Neural cell (in vitro differentiated cells): Measurements from ENCODE around the gene ANKFY1. TPM values are rescaled to one million over a fixed set of nuclear protein-coding genes. Genes with fewer than 3 reads are reported as not detected.

Experiments
- H2AFZ ChIP-seq: fragments of 200-600, 300-800 bp; sonication (generic), shearing (Covaris generic); 2 replicates; pipeline ENCODE4 v1.6.0; 2014; ENCODE audit warnings: low read depth, mild to moderate bottlenecking, antibody characterized with exemption, low read length, moderate library complexity
- H3F3A ChIP-seq: fragments of 200-600 bp; shearing (Covaris generic); 2 replicates; pipeline ENCODE4 v1.6.1; 2016; ENCODE audit warnings: mild to moderate bottlenecking, moderate library complexity, mixed read lengths, antibody characterized with exemption, low read length; ENCODE audit not compliant: insufficient read depth, poor library complexity, severe bottlenecking
- H3K27ac ChIP-seq: fragments of 200-600, 300-800 bp; sonication (generic), shearing (Covaris generic); 2 replicates; pipeline ENCODE4 v1.5.1; 2014; ENCODE audit warnings: mild to moderate bottlenecking, low read length, moderate library complexity
- H3K27me3 ChIP-seq: fragments of 300-800, 200-600 bp; sonication (generic), shearing (Covaris generic); 2 replicates; pipeline ENCODE4 v1.6.0; 2014; ENCODE audit warnings: mild to moderate bottlenecking, low read depth, low read length, moderate library complexity; ENCODE audit not compliant: insufficient read depth
- H3K36me3 ChIP-seq: fragments of 300-800, 200-600 bp; sonication (generic), shearing (Covaris generic); 2 replicates; pipeline ENCODE4 v1.5.1; 2014; ENCODE audit warnings: mild to moderate bottlenecking, antibody characterized with exemption, low read length, moderate library complexity; ENCODE audit not compliant: insufficient read depth
- H3K4me2 ChIP-seq: fragments of 300-800, 200-600 bp; sonication (generic), shearing (Covaris generic); 2 replicates; pipeline ENCODE4 v1.6.0; 2014; ENCODE audit warnings: mild to moderate bottlenecking, low read length
- H3K4me3 ChIP-seq: fragments of 300-800, 200-600 bp; sonication (generic), shearing (Covaris generic); 2 replicates; pipeline ENCODE4 v1.5.1; 2014; ENCODE audit warnings: mild to moderate bottlenecking, low read length, moderate library complexity
- H3K79me2 ChIP-seq: fragments of 200-600 bp; shearing (Covaris generic); replicated peaks from 2 replicates; pipeline ENCODE4 v1.6.0; 2014; ENCODE audit warnings: mild to moderate bottlenecking, low read length, moderate library complexity; ENCODE audit not compliant: insufficient read depth
- H3K9ac ChIP-seq: fragments of 300-800, 200-600 bp; sonication (generic), shearing (Covaris generic); 2 replicates; pipeline ENCODE4 v1.6.1; 2016; ENCODE audit warnings: mild to moderate bottlenecking, low read length, mixed read lengths
- H3K9me2 ChIP-seq: fragments of 200-600 bp; shearing (Covaris generic); 2 replicates; pipeline ENCODE4 v1.6.1; 2016; ENCODE audit warnings: mild to moderate bottlenecking, low read length, mixed read lengths; ENCODE audit not compliant: insufficient read depth
- H3K9me3 ChIP-seq: fragments of 200-600, 300-800 bp; sonication (generic), shearing (Covaris generic); 2 replicates; pipeline ENCODE4 v1.6.1; 2016; ENCODE audit warnings: mild to moderate bottlenecking, mixed run types, low read length, moderate library complexity, mixed read lengths
- H4K20me1 ChIP-seq: fragments of 200-600 bp; shearing (Covaris generic); 2 replicates; pipeline ENCODE4 v1.6.1; 2016; ENCODE audit warnings: mild to moderate bottlenecking, mixed run types; ENCODE audit not compliant: insufficient read depth
- CTCF ChIP-seq: fragments of 450-650 bp; IDR thresholded peaks from 2 replicates; pipeline ENCODE4 v1.5.1; 2014; ENCODE audit warnings: antibody characterized with exemption, mild to moderate bottlenecking, moderate library complexity; ENCODE audit not compliant: poor library complexity, severe bottlenecking
- EP300 ChIP-seq: fragments of 450-650 bp; conservative IDR thresholded peaks from 2 replicates; pipeline ENCODE4 v1.6.1; 2014; ENCODE audit warnings: antibody characterized with exemption, mild to moderate bottlenecking, moderate library complexity; ENCODE audit not compliant: poor library complexity, severe bottlenecking
- EZH2 ChIP-seq: fragments of 200-600, 300-800 bp; shearing (Covaris generic), sonication (generic); IDR thresholded peaks from 2 replicates; pipeline ENCODE4 v1.6.1; 2014; ENCODE audit warnings: antibody characterized with exemption, low read length, borderline replicate concordance, mild to moderate bottlenecking; ENCODE audit not compliant: insufficient read depth, poor library complexity, severe bottlenecking
- MXI1 ChIP-seq: fragments of 450-650 bp; conservative IDR thresholded peaks from 2 replicates; pipeline ENCODE4 v1.6.1; 2014; ENCODE audit warnings: antibody characterized with exemption, mild to moderate bottlenecking; ENCODE audit not compliant: poor library complexity, severe bottlenecking
- POLR2AphosphoS5 ChIP-seq: IDR thresholded peaks from 2 replicates; pipeline ENCODE4 v1.6.1; 2012
- RAD21 ChIP-seq: fragments of 450-650 bp; conservative IDR thresholded peaks from 2 replicates; pipeline ENCODE4 v1.6.1; 2014; ENCODE audit warnings: antibody characterized with exemption, mild to moderate bottlenecking, moderate library complexity
- REST ChIP-seq: IDR thresholded peaks from 2 replicates; pipeline ENCODE4 v1.6.1; 2012; ENCODE audit warnings: borderline replicate concordance
- SMC3 ChIP-seq: fragments of 450-650 bp; conservative IDR thresholded peaks from 2 replicates; pipeline ENCODE4 v1.6.1; 2014; ENCODE audit warnings: antibody characterized with exemption, mild to moderate bottlenecking, moderate library complexity; ENCODE audit not compliant: poor library complexity
- TAF1 ChIP-seq: IDR thresholded peaks from 2 replicates; pipeline ENCODE4 v1.6.1; 2012; ENCODE audit warnings: low read depth
- polyA plus RNA-seq: library from polyadenylated mRNA; depleted of rRNA; stranded (reverse); fragments of >200 nt; gene quantifications from 2 replicates; pipeline ENCODE4 v1.2.3, GENCODE V29; 2014

The ANKFY1 gene
- polyA plus RNA-seq, 1 donor from 2014 or later: 25.6 TPM

- Histone ChIP-seq H3K79me2 (peaks cover 54% of the 10 kb centered on the region), H3K9me3 (no peaks in the 10 kb centered on the region), H4K20me1 (peaks cover 4% of the 10 kb centered on the region), H3K9me2 (no peaks in the 10 kb centered on the region), H3K27ac (no peak overlapping the region), H3K4me2 (no peak overlapping the region), H3F3A (no peaks in the 10 kb centered on the region), H3K9ac (no peak overlapping the region), H2AFZ (no peak overlapping the region), H3K27me3 (no peaks in the 10 kb centered on the region), H3K4me3 (no peak overlapping the region), H3K36me3 (no peaks in the 10 kb centered on the region)
- TF ChIP-seq POLR2AphosphoS5 (no peak), REST (no peak), RAD21 (no peak)
These were observed 129.1 kb downstream of the ANKFY1 start for GRCh38 chr17:4134721-4135120.

GRCh38 chr17:4130715-4131114 lies 133.1 kb downstream of the ANKFY1 start:
- Histone ChIP-seq H3K9me3 (no peaks in the 10 kb centered on the region), H3K9ac (no peak overlapping the region), H3F3A (no peaks in the 10 kb centered on the region), H3K27me3 (no peaks in the 10 kb centered on the region), H3K27ac (no peak overlapping the region), H3K9me2 (no peaks in the 10 kb centered on the region), H2AFZ (no peak overlapping the region), H3K36me3 (no peaks in the 10 kb centered on the region), H3K4me3 (no peak overlapping the region), H3K4me2 (no peak overlapping the region), H3K79me2 (peaks cover 31% of the 10 kb centered on the region), H4K20me1 (no peaks in the 10 kb centered on the region)
- no peak for TF ChIP-seq POLR2AphosphoS5
- no peak for TF ChIP-seq EZH2
- no peak for TF ChIP-seq SMC3
- TF ChIP-seq EP300: no peak
- TF ChIP-seq CTCF: no peak
- TF ChIP-seq MXI1: no peak
- no peak for TF ChIP-seq RAD21
- no peak for TF ChIP-seq TAF1
- no peak for TF ChIP-seq REST
